Lower leg skin (tissue), 3 donors: ENCODE data around the gene POLR2I.
"Not testable (repeated sequence)": the region's sequence is repeated elsewhere in the genome, so short reads cannot be mapped to it uniquely, and the experiment has no call there.

ENCODE experiments used
- CTCF ChIP-seq, 3 donors: fragments of 450-650 bp; IDR thresholded peaks; one replicate each; pipeline ENCODE4 v1.5.1; 2016; ENCODE audit warnings: antibody characterized with exemption in 3 of 3, mild to moderate bottlenecking in 3 of 3, moderate library complexity in 2 of 3
- POLR2A ChIP-seq, 2 donors: fragments of 450-650 bp; IDR thresholded peaks; one replicate each; pipeline ENCODE4 v1.6.1; 2016 to 2017; ENCODE audit warnings: antibody characterized with exemption in 2 of 2, mild to moderate bottlenecking in 1 of 2, moderate library complexity in 1 of 2

GRCh38 chr19:36134867-36135266, 20.2 kb upstream of the POLR2I start:
- not testable (repeated sequence) for TF ChIP-seq CTCF, POLR2A (IDR thresholded peaks at IDR 0.05)
